Measurements from ENCODE around the gene KRTAP10-12.

Gene KRTAP10-12

GRCh38 chr21:44724926-44725325, 28.0 kb downstream of the KRTAP10-12 start:
- H3K27ac ChIP-seq (ENCODE audit: low read length), result no peak overlapping the region
- H3K9ac ChIP-seq (ENCODE audit: low read length), result no peak overlapping the region
- H3F3A ChIP-seq (ENCODE audit: insufficient read depth, low read length), result no peaks in the 10 kb centered on the region
- H3K4me3 ChIP-seq (ENCODE audit: low read length), result no peak overlapping the region
- TF ChIP-seq CTCF (IDR thresholded peaks at IDR 0.05; ENCODE audit: low read length), result no peak
- TF ChIP-seq EZH2 (optimal IDR thresholded peaks at IDR 0.05; ENCODE audit: low read depth, low read length), result no peak
- TF ChIP-seq EZH2phosphoT487 (IDR thresholded peaks at IDR 0.05; ENCODE audit: low read length), result no peak
- no peaks in the 10 kb centered on the region for H3K9me2 ChIP-seq (replicated peaks; ENCODE audit: insufficient read depth, low read length)
- no peaks in the 10 kb centered on the region for H3K4me1 ChIP-seq (ENCODE audit: low read length)
- no peak overlapping the region for H2AFZ ChIP-seq (ENCODE audit: low read length)
- H3K9me3 ChIP-seq (replicated peaks; ENCODE audit: insufficient read depth, low read length), result no peaks in the 10 kb centered on the region
- no peak for DNase-seq
- no peaks in the 10 kb centered on the region for H3K79me2 ChIP-seq (ENCODE audit: low read length)
- H4K20me1 ChIP-seq (ENCODE audit: insufficient read depth, low read length), result no peaks in the 10 kb centered on the region
- no peak overlapping the region for H3K4me2 ChIP-seq (ENCODE audit: low read depth, low read length)
- peaks cover 98% of the 10 kb centered on the region for H3K27me3 ChIP-seq (replicated peaks; ENCODE audit: insufficient read depth, low read length)
- H3K36me3 ChIP-seq (replicated peaks; ENCODE audit: insufficient read depth, low read length), result no peaks in the 10 kb centered on the region

- peaks cover 99% of the 10 kb centered on the region for H3K27me3 ChIP-seq (replicated peaks; ENCODE audit: insufficient read depth, low read length)
- H2AFZ ChIP-seq (ENCODE audit: low read length), result no peak overlapping the region
- H4K20me1 ChIP-seq (ENCODE audit: insufficient read depth, low read length), result no peaks in the 10 kb centered on the region
- no peak overlapping the region for H3K27ac ChIP-seq (ENCODE audit: low read length)
- no peaks in the 10 kb centered on the region for H3F3A ChIP-seq (ENCODE audit: insufficient read depth, low read length)
- no peak for DNase-seq
- no peak overlapping the region for H3K9ac ChIP-seq (ENCODE audit: low read length)
- no peaks in the 10 kb centered on the region for H3K79me2 ChIP-seq (ENCODE audit: low read length)
- H3K36me3 ChIP-seq (replicated peaks; ENCODE audit: insufficient read depth, low read length), result no peaks in the 10 kb centered on the region
- TF ChIP-seq EZH2 (optimal IDR thresholded peaks at IDR 0.05; ENCODE audit: low read depth, low read length), result no peak
- TF ChIP-seq CTCF (IDR thresholded peaks at IDR 0.05; ENCODE audit: low read length), result no peak
- no peak for TF ChIP-seq EZH2phosphoT487 (IDR thresholded peaks at IDR 0.05; ENCODE audit: low read length)
- no peak overlapping the region for H3K4me3 ChIP-seq (ENCODE audit: low read length)
- no peak overlapping the region for H3K4me2 ChIP-seq (ENCODE audit: low read depth, low read length)
- no peaks in the 10 kb centered on the region for H3K4me1 ChIP-seq (ENCODE audit: low read length)
- H3K9me3 ChIP-seq (replicated peaks; ENCODE audit: insufficient read depth, low read length), result no peaks in the 10 kb centered on the region
- no peaks in the 10 kb centered on the region for H3K9me2 ChIP-seq (replicated peaks; ENCODE audit: insufficient read depth, low read length)
Observed at GRCh38 chr21:44726826-44727225, 29.9 kb downstream of the KRTAP10-12 start.

- DNase-seq, result no peak
- Histone ChIP-seq H3K79me2 (ENCODE audit: low read length) (no peaks in the 10 kb centered on the region), H3K27ac (ENCODE audit: low read length) (no peak overlapping the region), H3K9me2 (replicated peaks; ENCODE audit: insufficient read depth, low read length) (no peaks in the 10 kb centered on the region), H3K9me3 (replicated peaks; ENCODE audit: insufficient read depth, low read length) (no peaks in the 10 kb centered on the region), H4K20me1 (ENCODE audit: insufficient read depth, low read length) (no peaks in the 10 kb centered on the region), H3K27me3 (replicated peaks; ENCODE audit: insufficient read depth, low read length) (peaks cover 100% of the 10 kb centered on the region), H3K36me3 (replicated peaks; ENCODE audit: insufficient read depth, low read length) (no peaks in the 10 kb centered on the region), H3K4me3 (ENCODE audit: low read length) (no peak overlapping the region), H3F3A (ENCODE audit: insufficient read depth, low read length) (no peaks in the 10 kb centered on the region), H3K4me2 (ENCODE audit: low read depth, low read length) (no peak overlapping the region), H3K4me1 (ENCODE audit: low read length) (no peaks in the 10 kb centered on the region), H3K9ac (ENCODE audit: low read length) (no peak overlapping the region), H2AFZ (ENCODE audit: low read length) (no peak overlapping the region)
- TF ChIP-seq CTCF (IDR thresholded peaks at IDR 0.05; ENCODE audit: low read length) (no peak), EZH2phosphoT487 (IDR thresholded peaks at IDR 0.05; ENCODE audit: low read length) (no peak), EZH2 (optimal IDR thresholded peaks at IDR 0.05; ENCODE audit: low read depth, low read length) (no peak)
Observed at GRCh38 chr21:44727321-44727720, 30.3 kb downstream of the KRTAP10-12 start.
